K562 (cell line): ENCODE data around the gene CTSH. TPM values are rescaled to one million over a fixed set of nuclear protein-coding genes. Genes with fewer than 3 reads are reported as not detected.
A peak's percentile ranks its signal among the peaks of the same experiment; 100 is the strongest.

Source experiments
- ATF7 ChIP-seq: fragments of 450-650 bp; IDR thresholded peaks from 2 replicates; pipeline ENCODE4 v1.7.1; 2014; ENCODE audit warnings: mild to moderate bottlenecking, moderate library complexity
- CTBP1 ChIP-seq: fragments of 450-650 bp; IDR thresholded peaks from 2 replicates; pipeline ENCODE4 v1.6.1; 2016; ENCODE audit warnings: borderline replicate concordance
- KDM1A ChIP-seq, 2 experiments: fragments of 450-650 bp; IDR thresholded peaks; 2 replicates each; pipeline ENCODE4 v1.6.1; 2016; ENCODE audit warnings: mild to moderate bottlenecking in 2 of 2
- L3MBTL2 ChIP-seq: fragments of 450-650 bp; IDR thresholded peaks from 2 replicates; pipeline ENCODE4 v1.6.1; 2016; ENCODE audit warnings: mild to moderate bottlenecking, moderate library complexity
- MEF2A ChIP-seq: IDR thresholded peaks from 2 replicates; pipeline ENCODE4 v1.6.1; 2011; ENCODE audit warnings: low read depth, mild to moderate bottlenecking, low read length, moderate library complexity; ENCODE audit not compliant: control insufficient read depth
- PTTG1 ChIP-seq: fragments of 450-650 bp; IDR thresholded peaks from 2 replicates; pipeline ENCODE4 v1.6.1; 2016; ENCODE audit warnings: low read depth, mild to moderate bottlenecking, missing genetic modification characterization, missing compliant biosample characterization
- RBM14 ChIP-seq: fragments of 200-400 bp; formaldehyde crosslinking; IDR thresholded peaks from 2 replicates; pipeline ENCODE4 v1.6.1; 2018; ENCODE audit warnings: low read depth, mild to moderate bottlenecking, low read length, moderate library complexity, borderline replicate concordance; ENCODE audit not compliant: insufficient read depth
- TAF7 ChIP-seq: fragments of 450-650 bp; IDR thresholded peaks from 2 replicates; pipeline ENCODE4 v1.6.1; 2016; ENCODE audit warnings: missing genetic modification characterization, missing compliant biosample characterization
- THRAP3 ChIP-seq: fragments of 450-650 bp; IDR thresholded peaks from 2 replicates; pipeline ENCODE4 v1.6.1; 2016; ENCODE audit warnings: mild to moderate bottlenecking, inconsistent platforms, borderline replicate concordance
- ZBTB17 ChIP-seq: fragments of 450-650 bp; formaldehyde crosslinking; IDR thresholded peaks from 2 replicates; pipeline ENCODE4 v1.4.0; 2020; ENCODE audit warnings: mild to moderate bottlenecking
- ZNF165 ChIP-seq: fragments of 250-450 bp; sonication (Bioruptor Pico); IDR thresholded peaks from 2 replicates; pipeline ENCODE4 v1.4.0; 2020; ENCODE audit warnings: borderline replicate concordance
- polyA plus RNA-seq, 8 experiments: library from polyadenylated mRNA; depleted of rRNA in 4 of 8; stranded (reverse) in 5 of 8; unstranded in 3 of 8; fragments of >200 nt; fragmentation: Nextera tagmentation in 2 of 8; fragmentation: Illumina TruSeq in 1 of 8; extraction: Ambion mirVana in 2 of 8; extraction: Trizol in 1 of 8; gene quantifications; 2 replicates each; pipeline versions ENCODE4 v1.2.1 to v1.2.3, GENCODE V29; 2011 to 2014; ENCODE audit warnings: inconsistent platforms in 1 of 8, missing spikeins in 1 of 8
- total RNA-seq, 7 experiments: library from RNA; depleted of rRNA in 6 of 7; stranded (reverse); fragments of >200 nt in 6 of 7; fragmentation: Illumina TruSeq in 2 of 7; extraction: Trizol in 2 of 7; gene quantifications; 2 replicates each; pipeline versions ENCODE4 v1.2.1 to v1.2.3, GENCODE V29; 2011 to 2021; ENCODE audit warnings: low replicate concordance in 1 of 7
- TF ChIP-seq, protein P1 (sequence below), 2 experiments: fragments of 450-650 bp; formaldehyde crosslinking in 1 of 2; IDR thresholded peaks; 2 replicates each; pipeline versions ENCODE4 v1.4.0 to v1.6.1; 2014 to 2020; ENCODE audit warnings: mild to moderate bottlenecking in 2 of 2, borderline replicate concordance in 1 of 2, low read depth in 1 of 2
- TF ChIP-seq, protein P2 (sequence below): IDR thresholded peaks from 2 replicates; pipeline ENCODE4 v1.6.1; 2011; ENCODE audit not compliant: insufficient read length; ENCODE audit errors: extremely low read depth
- TF ChIP-seq, protein P3 (sequence below): fragments of 250-450 bp; sonication (Bioruptor Pico); IDR thresholded peaks from 2 replicates; pipeline ENCODE4 v1.8.0; 2021; ENCODE audit warnings: mild to moderate bottlenecking, moderate library complexity
- TF ChIP-seq, protein P4 (sequence below), 2 experiments: fragments of 450-650 bp; conservative IDR thresholded peaks; 2 replicates each; pipeline ENCODE4 v1.6.1; 2017; ENCODE audit warnings: mild to moderate bottlenecking in 2 of 2, moderate library complexity in 2 of 2

The CTSH gene
- total and polyA plus RNA-seq, 9 of the 15 experiments (the other 6 are each of a cell fraction or from before 2014, with no cell fraction given): 15.0 to 462 (median 173) TPM

DNA sequence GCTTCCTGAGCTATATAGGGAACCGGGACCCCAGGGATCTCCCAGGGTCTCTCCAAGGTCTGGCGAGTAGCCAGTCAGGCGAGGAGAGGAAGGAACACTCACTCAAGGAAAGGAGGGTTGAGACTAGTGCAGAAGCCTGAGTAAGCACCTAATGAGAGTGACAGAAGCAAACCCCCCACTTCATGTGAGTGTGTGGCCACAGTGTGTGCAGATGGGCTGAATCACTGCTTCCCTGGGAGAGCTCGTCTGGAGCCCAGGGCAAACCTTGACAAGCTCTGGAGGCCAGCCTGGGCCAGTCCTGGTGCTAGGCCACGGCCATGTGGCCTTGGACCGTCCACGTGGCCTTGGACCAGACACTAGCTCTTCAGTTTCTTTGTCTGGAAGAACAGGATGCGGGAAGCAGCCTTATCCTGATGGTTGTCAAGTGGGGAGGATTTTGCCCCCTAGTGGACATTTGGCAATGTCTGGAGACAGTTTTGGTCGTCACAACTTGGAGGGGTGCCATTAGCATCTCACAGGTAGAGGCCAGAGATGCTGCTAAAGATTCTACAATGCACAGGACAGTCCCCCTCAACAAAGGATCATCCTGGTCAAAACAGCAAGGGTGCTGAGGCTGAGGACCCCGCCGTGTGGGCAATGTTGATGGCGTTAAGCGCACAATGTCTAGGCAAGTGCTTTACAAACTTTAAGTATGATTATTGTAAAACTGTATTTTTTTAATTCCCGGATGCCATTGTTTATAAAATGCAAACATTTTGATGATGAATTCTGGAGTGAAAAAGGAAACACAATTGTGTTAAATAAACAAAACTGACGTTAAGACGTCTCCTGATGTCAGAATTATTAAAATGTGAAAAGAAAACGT, 34.8 kb upstream of the CTSH start (continued):
- TF ChIP-seq, protein P1, sequence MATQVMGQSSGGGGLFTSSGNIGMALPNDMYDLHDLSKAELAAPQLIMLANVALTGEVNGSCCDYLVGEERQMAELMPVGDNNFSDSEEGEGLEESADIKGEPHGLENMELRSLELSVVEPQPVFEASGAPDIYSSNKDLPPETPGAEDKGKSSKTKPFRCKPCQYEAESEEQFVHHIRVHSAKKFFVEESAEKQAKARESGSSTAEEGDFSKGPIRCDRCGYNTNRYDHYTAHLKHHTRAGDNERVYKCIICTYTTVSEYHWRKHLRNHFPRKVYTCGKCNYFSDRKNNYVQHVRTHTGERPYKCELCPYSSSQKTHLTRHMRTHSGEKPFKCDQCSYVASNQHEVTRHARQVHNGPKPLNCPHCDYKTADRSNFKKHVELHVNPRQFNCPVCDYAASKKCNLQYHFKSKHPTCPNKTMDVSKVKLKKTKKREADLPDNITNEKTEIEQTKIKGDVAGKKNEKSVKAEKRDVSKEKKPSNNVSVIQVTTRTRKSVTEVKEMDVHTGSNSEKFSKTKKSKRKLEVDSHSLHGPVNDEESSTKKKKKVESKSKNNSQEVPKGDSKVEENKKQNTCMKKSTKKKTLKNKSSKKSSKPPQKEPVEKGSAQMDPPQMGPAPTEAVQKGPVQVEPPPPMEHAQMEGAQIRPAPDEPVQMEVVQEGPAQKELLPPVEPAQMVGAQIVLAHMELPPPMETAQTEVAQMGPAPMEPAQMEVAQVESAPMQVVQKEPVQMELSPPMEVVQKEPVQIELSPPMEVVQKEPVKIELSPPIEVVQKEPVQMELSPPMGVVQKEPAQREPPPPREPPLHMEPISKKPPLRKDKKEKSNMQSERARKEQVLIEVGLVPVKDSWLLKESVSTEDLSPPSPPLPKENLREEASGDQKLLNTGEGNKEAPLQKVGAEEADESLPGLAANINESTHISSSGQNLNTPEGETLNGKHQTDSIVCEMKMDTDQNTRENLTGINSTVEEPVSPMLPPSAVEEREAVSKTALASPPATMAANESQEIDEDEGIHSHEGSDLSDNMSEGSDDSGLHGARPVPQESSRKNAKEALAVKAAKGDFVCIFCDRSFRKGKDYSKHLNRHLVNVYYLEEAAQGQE (IDR thresholded peaks at IDR 0.05; ENCODE audit: borderline replicate concordance): peak; percentile 78; the same call in 1 of the 2 replicates
- TF ChIP-seq, protein P1 (CRISPR knock-in tag; IDR thresholded peaks at IDR 0.05; ENCODE audit: low read depth): no peak
- TF ChIP-seq ZNF165 (no peak), KDM1A (IDR thresholded peaks at IDR 0.05) (no peak), L3MBTL2 (peak; percentile 89), ATF7 (0 out of 2 replicates have a peak, but pooled peaks have one; percentile 44), ZBTB17 (CRISPR knock-in tag) (no peak), RBM14 (no peak), PTTG1 (no peak), TAF7 (tag) (no peak), CTBP1 (peak; percentile 89), MEF2A (no peak), THRAP3 (no peak)
- TF ChIP-seq, protein P2, sequence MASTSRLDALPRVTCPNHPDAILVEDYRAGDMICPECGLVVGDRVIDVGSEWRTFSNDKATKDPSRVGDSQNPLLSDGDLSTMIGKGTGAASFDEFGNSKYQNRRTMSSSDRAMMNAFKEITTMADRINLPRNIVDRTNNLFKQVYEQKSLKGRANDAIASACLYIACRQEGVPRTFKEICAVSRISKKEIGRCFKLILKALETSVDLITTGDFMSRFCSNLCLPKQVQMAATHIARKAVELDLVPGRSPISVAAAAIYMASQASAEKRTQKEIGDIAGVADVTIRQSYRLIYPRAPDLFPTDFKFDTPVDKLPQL: no peak
- TF ChIP-seq, protein P3, sequence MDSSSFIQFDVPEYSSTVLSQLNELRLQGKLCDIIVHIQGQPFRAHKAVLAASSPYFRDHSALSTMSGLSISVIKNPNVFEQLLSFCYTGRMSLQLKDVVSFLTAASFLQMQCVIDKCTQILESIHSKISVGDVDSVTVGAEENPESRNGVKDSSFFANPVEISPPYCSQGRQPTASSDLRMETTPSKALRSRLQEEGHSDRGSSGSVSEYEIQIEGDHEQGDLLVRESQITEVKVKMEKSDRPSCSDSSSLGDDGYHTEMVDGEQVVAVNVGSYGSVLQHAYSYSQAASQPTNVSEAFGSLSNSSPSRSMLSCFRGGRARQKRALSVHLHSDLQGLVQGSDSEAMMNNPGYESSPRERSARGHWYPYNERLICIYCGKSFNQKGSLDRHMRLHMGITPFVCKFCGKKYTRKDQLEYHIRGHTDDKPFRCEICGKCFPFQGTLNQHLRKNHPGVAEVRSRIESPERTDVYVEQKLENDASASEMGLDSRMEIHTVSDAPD (CRISPR knock-in tag): no peak
- TF ChIP-seq, protein P4, sequence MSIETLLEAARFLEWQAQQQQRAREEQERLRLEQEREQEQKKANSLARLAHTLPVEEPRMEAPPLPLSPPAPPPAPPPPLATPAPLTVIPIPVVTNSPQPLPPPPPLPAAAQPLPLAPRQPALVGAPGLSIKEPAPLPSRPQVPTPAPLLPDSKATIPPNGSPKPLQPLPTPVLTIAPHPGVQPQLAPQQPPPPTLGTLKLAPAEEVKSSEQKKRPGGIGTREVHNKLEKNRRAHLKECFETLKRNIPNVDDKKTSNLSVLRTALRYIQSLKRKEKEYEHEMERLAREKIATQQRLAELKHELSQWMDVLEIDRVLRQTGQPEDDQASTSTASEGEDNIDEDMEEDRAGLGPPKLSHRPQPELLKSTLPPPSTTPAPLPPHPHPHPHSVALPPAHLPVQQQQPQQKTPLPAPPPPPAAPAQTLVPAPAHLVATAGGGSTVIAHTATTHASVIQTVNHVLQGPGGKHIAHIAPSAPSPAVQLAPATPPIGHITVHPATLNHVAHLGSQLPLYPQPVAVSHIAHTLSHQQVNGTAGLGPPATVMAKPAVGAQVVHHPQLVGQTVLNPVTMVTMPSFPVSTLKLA (conservative IDR thresholded peaks at IDR 0.05): peak; percentile 66 to 75; a peak in 3 of 4 replicates
